Measurements from ENCODE around the gene LITAFD.

The LITAFD gene

DNA sequence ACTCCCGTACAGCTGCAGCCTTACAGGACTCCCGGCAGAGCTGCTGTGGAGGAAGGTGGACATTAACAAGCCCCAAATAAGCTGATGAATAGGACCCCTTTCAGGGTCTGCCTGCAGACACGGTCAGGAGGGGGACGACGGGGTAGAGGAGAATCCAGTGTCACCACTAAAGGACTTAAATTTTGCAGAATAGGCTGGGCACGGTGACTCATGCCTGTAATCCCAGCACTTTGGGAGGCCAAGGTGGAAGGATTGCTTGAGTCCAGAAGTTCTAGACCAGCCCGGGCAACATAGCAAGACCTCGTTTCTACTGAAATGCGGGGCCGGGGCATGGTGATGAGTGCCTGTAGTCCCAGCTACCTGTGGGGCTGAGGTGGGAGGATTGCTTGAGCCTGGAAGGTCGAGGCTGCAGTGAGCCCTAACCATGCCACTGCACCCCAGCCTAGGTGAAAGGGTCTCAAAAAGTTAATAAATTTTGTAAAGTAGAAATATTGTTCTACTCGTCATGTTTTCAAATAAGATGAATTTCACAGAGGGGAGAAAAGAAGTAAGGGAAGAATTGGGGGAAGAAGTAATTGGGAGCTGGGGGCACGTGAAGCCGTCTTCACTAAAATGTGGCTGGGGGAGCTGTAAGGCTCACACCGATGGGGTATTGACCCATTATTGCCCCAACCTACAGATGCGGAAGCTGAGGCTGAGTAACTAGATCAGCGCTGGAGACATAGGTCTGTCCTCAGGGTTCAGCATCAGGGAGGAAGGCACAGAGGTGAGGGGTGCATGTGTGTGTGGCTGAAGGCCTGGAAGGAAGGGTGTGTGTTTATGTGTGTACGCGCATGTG lies 4.7 kb downstream of the LITAFD start (continued):
- TF ChIP-seq ZNF8 (CRISPR knock-in tag; IDR thresholded peaks at IDR 0.05) = no peak
- TF ChIP-seq, protein P1, sequence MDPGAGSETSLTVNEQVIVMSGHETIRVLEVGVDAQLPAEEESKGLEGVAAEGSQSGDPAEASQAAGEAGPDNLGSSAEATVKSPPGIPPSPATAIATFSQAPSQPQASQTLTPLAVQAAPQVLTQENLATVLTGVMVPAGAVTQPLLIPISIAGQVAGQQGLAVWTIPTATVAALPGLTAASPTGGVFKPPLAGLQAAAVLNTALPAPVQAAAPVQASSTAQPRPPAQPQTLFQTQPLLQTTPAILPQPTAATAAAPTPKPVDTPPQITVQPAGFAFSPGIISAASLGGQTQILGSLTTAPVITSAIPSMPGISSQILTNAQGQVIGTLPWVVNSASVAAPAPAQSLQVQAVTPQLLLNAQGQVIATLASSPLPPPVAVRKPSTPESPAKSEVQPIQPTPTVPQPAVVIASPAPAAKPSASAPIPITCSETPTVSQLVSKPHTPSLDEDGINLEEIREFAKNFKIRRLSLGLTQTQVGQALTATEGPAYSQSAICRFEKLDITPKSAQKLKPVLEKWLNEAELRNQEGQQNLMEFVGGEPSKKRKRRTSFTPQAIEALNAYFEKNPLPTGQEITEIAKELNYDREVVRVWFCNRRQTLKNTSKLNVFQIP (CRISPR knock-in tag; IDR thresholded peaks at IDR 0.05; ENCODE audit: borderline replicate concordance, low read depth) = no peak
- TF ChIP-seq PPARA (CRISPR knock-in tag; IDR thresholded peaks at IDR 0.05; ENCODE audit: borderline replicate concordance) = no peak
- no peak for TF ChIP-seq GLIS3 (CRISPR knock-in tag; IDR thresholded peaks at IDR 0.05)
- TF ChIP-seq ZFP30 (CRISPR knock-in tag; IDR thresholded peaks at IDR 0.05) = no peak

- no peak for TF ChIP-seq CREB5 (CRISPR knock-in tag; IDR thresholded peaks at IDR 0.05; ENCODE audit: low read depth)
- no peak for TF ChIP-seq ZC3H10 (CRISPR knock-in tag; IDR thresholded peaks at IDR 0.05)
- no peak for TF ChIP-seq ZNF70 (CRISPR knock-in tag; IDR thresholded peaks at IDR 0.05)
- no peak for TF ChIP-seq GLIS3 (CRISPR knock-in tag; IDR thresholded peaks at IDR 0.05)
- TF ChIP-seq ARNTL (CRISPR knock-in tag; IDR thresholded peaks at IDR 0.05; ENCODE audit: borderline replicate concordance, low read depth) = no peak
- TF ChIP-seq ZNF565 (CRISPR knock-in tag; conservative IDR thresholded peaks at IDR 0.05; ENCODE audit: low read depth) = no peak
- TF ChIP-seq TOX (CRISPR knock-in tag; IDR thresholded peaks at IDR 0.05; ENCODE audit: borderline replicate concordance) = no peak
- TF ChIP-seq SNAI2 (CRISPR knock-in tag; IDR thresholded peaks at IDR 0.05) = no peak
- no peak for TF ChIP-seq OSR1 (CRISPR knock-in tag; IDR thresholded peaks at IDR 0.05)
- TF ChIP-seq ZFP3 (CRISPR knock-in tag; IDR thresholded peaks at IDR 0.05) = no peak
- TF ChIP-seq ESRRG (CRISPR knock-in tag; IDR thresholded peaks at IDR 0.05) = no peak
Observed at GRCh38 chr16:8887431-8887765, 5.2 kb downstream of the LITAFD start.

DNA sequence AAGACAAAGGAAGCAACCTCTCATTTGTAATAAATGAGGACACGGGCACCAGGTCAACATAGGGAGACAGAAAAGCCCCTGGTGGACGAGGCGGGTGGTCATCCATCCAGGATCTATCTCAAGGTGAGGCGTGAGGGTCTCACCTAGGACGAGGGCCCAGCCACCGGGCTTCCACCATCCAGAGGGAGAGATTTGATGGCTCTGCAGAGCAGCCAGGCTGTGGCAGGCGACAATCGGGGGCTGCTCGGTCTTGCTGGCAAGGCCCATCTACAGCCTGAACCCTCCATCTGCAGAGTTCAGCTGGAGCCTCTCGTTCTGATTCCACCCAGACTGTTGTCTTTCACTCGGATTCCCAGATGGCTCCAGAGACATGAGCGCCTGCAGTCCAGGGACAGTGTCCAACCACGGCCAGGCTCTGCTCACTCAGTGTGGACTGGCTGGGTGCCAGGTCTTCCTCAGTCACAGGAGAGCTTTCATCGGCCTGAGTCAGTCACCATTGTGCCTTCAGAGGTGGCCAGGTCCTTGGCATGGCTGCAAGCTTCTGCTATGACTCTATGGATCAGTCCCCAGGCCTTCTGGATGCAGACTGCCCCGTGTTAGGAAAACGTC lies 5.9 kb downstream of the LITAFD start:
- ATAC-seq = peak; percentile 6
- no peak for TF ChIP-seq PPARA (CRISPR knock-in tag; IDR thresholded peaks at IDR 0.05; ENCODE audit: borderline replicate concordance)
- no peak for TF ChIP-seq ISL1 (CRISPR knock-in tag; IDR thresholded peaks at IDR 0.05)
- TF ChIP-seq CSDC2 (CRISPR knock-in tag; IDR thresholded peaks at IDR 0.05) = no peak
- TF ChIP-seq, protein P2, sequence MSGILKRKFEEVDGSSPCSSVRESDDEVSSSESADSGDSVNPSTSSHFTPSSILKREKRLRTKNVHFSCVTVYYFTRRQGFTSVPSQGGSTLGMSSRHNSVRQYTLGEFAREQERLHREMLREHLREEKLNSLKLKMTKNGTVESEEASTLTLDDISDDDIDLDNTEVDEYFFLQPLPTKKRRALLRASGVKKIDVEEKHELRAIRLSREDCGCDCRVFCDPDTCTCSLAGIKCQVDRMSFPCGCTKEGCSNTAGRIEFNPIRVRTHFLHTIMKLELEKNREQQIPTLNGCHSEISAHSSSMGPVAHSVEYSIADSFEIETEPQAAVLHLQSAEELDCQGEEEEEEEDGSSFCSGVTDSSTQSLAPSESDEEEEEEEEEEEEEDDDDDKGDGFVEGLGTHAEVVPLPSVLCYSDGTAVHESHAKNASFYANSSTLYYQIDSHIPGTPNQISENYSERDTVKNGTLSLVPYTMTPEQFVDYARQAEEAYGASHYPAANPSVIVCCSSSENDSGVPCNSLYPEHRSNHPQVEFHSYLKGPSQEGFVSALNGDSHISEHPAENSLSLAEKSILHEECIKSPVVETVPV (CRISPR knock-in tag; IDR thresholded peaks at IDR 0.05) = no peak
- TF ChIP-seq ZFP3 (CRISPR knock-in tag; IDR thresholded peaks at IDR 0.05) = no peak
- no peak for TF ChIP-seq SNAI2 (CRISPR knock-in tag; IDR thresholded peaks at IDR 0.05)
- TF ChIP-seq ZFP30 (CRISPR knock-in tag; IDR thresholded peaks at IDR 0.05) = no peak
- no peak for TF ChIP-seq RARB (CRISPR knock-in tag; IDR thresholded peaks at IDR 0.05)
- no peak for TF ChIP-seq GLIS3 (CRISPR knock-in tag; IDR thresholded peaks at IDR 0.05)
- TF ChIP-seq ZNF8 (CRISPR knock-in tag; IDR thresholded peaks at IDR 0.05) = no peak
- TF ChIP-seq TCF4 (CRISPR knock-in tag; IDR thresholded peaks at IDR 0.05; ENCODE audit: borderline replicate concordance) = no peak
- TF ChIP-seq ZNF70 (CRISPR knock-in tag; IDR thresholded peaks at IDR 0.05) = no peak
- no peak for TF ChIP-seq ZC3H10 (CRISPR knock-in tag; IDR thresholded peaks at IDR 0.05)

More at GRCh38 chr16:8887431-8887765, 5.2 kb downstream of the LITAFD start:
- no peak for ATAC-seq

DNA sequence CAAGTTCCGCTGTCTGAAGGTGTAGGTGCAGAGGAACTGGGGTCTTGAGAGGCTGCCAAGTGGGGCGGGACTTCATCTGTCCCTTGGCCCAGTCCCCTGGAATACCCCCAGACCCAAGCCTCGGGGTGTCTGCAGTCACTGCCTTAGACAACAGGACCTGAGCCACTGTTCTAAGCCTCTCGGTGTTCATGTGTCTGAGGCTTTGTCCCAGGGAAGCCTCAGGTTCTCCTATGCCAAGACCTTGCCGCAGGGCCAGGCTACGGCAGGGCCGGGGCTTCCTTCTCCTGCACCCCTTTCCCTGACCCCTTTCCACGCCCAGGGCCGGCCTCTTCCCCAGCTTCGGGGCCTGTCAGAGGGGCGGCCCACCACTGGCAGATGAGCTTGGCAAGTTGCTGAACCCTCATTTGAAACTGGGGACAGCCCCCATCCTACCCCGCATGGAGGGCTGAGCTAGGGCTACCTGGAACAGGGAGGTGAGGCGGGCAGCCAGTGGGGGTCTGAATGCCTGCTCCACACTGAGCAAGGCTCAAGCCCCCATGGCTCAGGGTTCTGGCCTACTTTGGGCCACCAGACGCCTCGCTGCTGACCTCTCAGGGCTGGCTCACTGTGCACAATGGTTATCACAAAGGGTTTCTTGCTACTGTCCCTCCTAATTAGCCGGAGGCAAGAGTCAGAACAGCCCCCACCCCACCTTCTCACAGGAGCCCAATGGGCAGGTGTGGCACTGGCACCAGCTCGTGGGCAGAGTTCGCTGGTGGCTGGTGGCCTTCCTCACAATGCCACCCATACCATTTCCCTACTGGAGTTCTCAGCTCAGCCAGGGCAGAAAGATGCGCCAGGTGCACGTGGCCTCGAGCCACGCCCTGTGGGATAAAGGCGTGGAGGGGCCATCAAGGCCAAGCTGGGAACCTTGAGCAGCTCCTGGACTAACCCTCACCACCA lies 7.1 kb downstream of the LITAFD start:
- no peak for ATAC-seq
- TF ChIP-seq PATZ1 (CRISPR knock-in tag; IDR thresholded peaks at IDR 0.05; ENCODE audit: borderline replicate concordance) (no peak), TOX (CRISPR knock-in tag; IDR thresholded peaks at IDR 0.05; ENCODE audit: borderline replicate concordance) (no peak), SNAI2 (CRISPR knock-in tag; IDR thresholded peaks at IDR 0.05) (no peak), ZFP3 (CRISPR knock-in tag; IDR thresholded peaks at IDR 0.05) (no peak), ZFP30 (CRISPR knock-in tag; IDR thresholded peaks at IDR 0.05) (no peak), ZC3H10 (CRISPR knock-in tag; IDR thresholded peaks at IDR 0.05) (no peak), OSR1 (CRISPR knock-in tag; IDR thresholded peaks at IDR 0.05) (no peak), ZNF565 (CRISPR knock-in tag; conservative IDR thresholded peaks at IDR 0.05; ENCODE audit: low read depth) (no peak)
- TF ChIP-seq, protein P3, sequence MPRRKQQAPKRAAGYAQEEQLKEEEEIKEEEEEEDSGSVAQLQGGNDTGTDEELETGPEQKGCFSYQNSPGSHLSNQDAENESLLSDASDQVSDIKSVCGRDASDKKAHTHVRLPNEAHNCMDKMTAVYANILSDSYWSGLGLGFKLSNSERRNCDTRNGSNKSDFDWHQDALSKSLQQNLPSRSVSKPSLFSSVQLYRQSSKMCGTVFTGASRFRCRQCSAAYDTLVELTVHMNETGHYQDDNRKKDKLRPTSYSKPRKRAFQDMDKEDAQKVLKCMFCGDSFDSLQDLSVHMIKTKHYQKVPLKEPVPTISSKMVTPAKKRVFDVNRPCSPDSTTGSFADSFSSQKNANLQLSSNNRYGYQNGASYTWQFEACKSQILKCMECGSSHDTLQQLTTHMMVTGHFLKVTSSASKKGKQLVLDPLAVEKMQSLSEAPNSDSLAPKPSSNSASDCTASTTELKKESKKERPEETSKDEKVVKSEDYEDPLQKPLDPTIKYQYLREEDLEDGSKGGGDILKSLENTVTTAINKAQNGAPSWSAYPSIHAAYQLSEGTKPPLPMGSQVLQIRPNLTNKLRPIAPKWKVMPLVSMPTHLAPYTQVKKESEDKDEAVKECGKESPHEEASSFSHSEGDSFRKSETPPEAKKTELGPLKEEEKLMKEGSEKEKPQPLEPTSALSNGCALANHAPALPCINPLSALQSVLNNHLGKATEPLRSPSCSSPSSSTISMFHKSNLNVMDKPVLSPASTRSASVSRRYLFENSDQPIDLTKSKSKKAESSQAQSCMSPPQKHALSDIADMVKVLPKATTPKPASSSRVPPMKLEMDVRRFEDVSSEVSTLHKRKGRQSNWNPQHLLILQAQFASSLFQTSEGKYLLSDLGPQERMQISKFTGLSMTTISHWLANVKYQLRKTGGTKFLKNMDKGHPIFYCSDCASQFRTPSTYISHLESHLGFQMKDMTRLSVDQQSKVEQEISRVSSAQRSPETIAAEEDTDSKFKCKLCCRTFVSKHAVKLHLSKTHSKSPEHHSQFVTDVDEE (CRISPR knock-in tag; IDR thresholded peaks at IDR 0.05) = no peak
- TF ChIP-seq, protein P2 (CRISPR knock-in tag; IDR thresholded peaks at IDR 0.05) = no peak
